ENCODE measurements around the gene SYT7.

GRCh38 chr11:61491736-61492395, 89.0 kb downstream of the SYT7 start:
- no peak for TF ChIP-seq POLR2A (IDR thresholded peaks at IDR 0.05; ENCODE audit: low read length)
- no peak for TF ChIP-seq GATA1 (IDR thresholded peaks at IDR 0.05; ENCODE audit: low read depth, low read length)
